NCI-H446 treated with DMSO at 0.1 percent for 48 hours (cell line): ENCODE measurements around the gene CAMK1D.
"Not testable (repeated sequence)": the region's sequence is repeated elsewhere in the genome, so short reads cannot be mapped to it uniquely, and the experiment has no call there.

Experiments used
- DNase-seq: peaks from one replicate; lab custom pipeline; 2025; lab: John Stamatoyannopoulos, UW

Gene CAMK1D

GRCh38 chr10:12431151-12432101, 82.1 kb downstream of the CAMK1D start:
- no peak for DNase-seq

GRCh38 chr10:12432402-12433189, 83.2 kb downstream of the CAMK1D start:
- DNase-seq: no peak

- DNase-seq: no peak
These were observed 84.9 kb downstream of the CAMK1D start for GRCh38 chr10:12434277-12434676.

GRCh38 chr10:12434677-12435076, 85.3 kb downstream of the CAMK1D start:
- DNase-seq: not testable (repeated sequence)

- no peak for DNase-seq
These were observed 86.0 kb downstream of the CAMK1D start for GRCh38 chr10:12435348-12435747.

- DNase-seq: no peak
These were observed 89.8 kb downstream of the CAMK1D start for GRCh38 chr10:12438919-12439692.

GRCh38 chr10:12439767-12440166, 90.4 kb downstream of the CAMK1D start:
- not testable (repeated sequence) for DNase-seq

GRCh38 chr10:12443026-12443425, 93.7 kb downstream of the CAMK1D start:
- no peak for DNase-seq

GRCh38 chr10:12444981-12445700, 95.8 kb downstream of the CAMK1D start:
- no peak for DNase-seq

GRCh38 chr10:12445701-12446334, 96.5 kb downstream of the CAMK1D start:
- DNase-seq: no peak

- DNase-seq: no peak
These were observed 99.0 kb downstream of the CAMK1D start for GRCh38 chr10:12448340-12448728.

GRCh38 chr10:12448729-12449391, 99.5 kb downstream of the CAMK1D start:
- DNase-seq: no peak

- no peak for DNase-seq
These were observed 106.0 kb downstream of the CAMK1D start for GRCh38 chr10:12455318-12455717.

- no peak for DNase-seq
These were observed 106.4 kb downstream of the CAMK1D start for GRCh38 chr10:12455766-12456165.

GRCh38 chr10:12459340-12459739, 110.0 kb downstream of the CAMK1D start:
- DNase-seq: no peak

- DNase-seq: no peak
These were observed 110.4 kb downstream of the CAMK1D start for GRCh38 chr10:12459762-12460161.

- no peak for DNase-seq
These were observed 114.1 kb downstream of the CAMK1D start for GRCh38 chr10:12463459-12463838.

- no peak for DNase-seq
These were observed 116.2 kb downstream of the CAMK1D start for GRCh38 chr10:12465385-12466136.

- DNase-seq: peak; percentile 18
These were observed 117.5 kb downstream of the CAMK1D start for GRCh38 chr10:12466704-12467305.
